Measurements from ENCODE around the gene GBX2.

Gene GBX2

GRCh38 chr2:236168110-236169080 lies at the start of gene GBX2:
GBX2 (minus strand) TSS chr2:236168386; CDS start chr2:236167971, 415 bp downstream.
- DNase-seq (ENCODE audit: low spot score) = no peak

DNA sequence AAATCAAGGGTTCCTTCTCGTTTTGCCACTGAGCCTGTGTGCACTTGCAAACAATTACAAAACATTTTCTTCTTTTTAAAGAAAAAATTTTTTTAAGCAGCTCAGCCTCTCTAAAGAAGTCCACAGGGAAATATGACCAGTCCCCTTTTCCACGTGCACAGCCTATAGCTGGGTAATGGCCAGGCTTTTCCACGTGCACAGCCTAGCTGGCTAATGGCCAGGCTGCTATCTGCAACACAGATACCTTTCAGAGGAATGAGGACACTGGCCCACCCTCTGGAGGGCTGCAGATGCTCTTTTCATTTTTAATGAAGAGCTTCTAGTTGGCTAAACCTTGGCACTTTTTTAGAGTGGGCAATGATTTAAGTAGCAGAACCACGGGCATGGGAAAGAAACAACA lies 49.7 kb upstream of the GBX2 start:
- no peak for DNase-seq (ENCODE audit: low spot score)

DNA sequence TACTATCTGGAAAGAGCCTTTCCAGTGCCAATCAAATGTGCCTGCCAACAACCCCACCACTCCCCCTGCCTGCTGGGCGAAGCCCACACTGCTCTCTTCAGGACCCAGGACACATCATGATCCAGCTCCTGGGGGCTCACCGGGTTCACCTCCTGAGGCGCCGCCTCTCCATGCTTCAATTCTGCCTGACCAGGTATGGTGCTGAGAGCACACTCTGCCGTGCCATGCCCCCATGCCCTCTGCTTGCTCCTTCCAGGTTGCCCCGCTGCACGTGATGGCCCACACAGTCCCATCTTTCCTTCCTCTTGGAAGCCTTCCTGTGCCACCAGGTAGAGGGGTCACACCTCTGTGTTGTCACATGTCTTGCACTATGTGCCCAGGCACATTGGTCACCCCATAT lies 48.5 kb upstream of the GBX2 start:
- DNase-seq (ENCODE audit: low spot score) = no peak

- no peak for DNase-seq (ENCODE audit: low spot score)
These were observed 47.7 kb upstream of the GBX2 start for GRCh38 chr2:236215761-236216333.

- no peak for DNase-seq (ENCODE audit: low spot score)
These were observed 47.0 kb upstream of the GBX2 start for GRCh38 chr2:236215196-236215595.

DNA sequence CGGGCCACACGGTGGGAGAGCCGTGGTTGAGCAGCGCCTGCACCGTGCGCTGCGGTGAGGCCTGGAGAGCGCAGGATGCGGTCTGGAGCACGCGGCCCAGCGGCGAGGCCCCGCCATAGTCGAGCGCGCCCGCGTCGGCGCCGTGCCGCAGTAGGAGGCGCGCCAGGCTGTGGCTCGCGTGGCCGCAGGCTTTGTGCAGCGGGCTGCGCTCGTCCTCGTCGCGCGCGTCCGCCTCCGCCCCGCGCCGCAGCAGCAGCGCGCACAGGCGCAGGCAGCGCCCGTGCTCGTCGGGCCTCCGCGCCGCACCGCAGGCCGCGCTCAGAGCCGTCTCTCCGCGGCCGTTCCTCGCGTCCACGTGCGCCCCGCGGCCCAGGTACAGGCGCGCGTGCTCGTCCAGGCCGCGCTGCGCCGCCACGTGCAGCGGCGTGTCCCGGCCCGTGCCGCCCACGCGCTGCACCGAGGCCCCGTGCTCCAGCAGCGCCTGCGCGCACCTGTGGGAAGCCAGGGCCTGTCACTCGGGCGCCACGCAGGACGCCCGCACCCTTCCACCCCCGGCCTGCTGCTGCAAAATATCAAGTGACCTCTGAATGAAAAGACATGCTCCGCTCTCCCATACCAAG lies 46.3 kb upstream of the GBX2 start:
- no peak for DNase-seq (ENCODE audit: low spot score)

DNA sequence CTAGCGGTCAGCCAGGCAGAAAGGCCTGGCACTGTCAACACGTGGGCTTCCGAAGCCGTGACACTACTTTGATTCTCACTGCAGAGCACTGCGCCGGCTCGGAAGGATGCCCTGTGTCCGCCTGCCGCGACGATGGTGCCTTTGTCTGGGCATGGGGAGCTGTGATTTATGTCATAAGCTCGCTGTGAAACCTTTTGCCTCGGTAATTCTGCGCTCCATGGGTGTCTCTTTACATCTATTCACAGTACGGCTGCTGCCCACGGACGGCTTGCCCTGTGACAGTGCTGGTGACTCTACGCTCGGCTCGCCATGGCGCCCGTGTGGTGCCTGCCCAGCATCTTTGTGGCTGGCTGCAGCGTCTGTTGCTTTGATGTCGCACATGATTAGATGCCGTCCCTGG lies 43.1 kb upstream of the GBX2 start:
- no peak for DNase-seq (ENCODE audit: low spot score)

- DNase-seq (ENCODE audit: low spot score) = no peak
These were observed 42.4 kb upstream of the GBX2 start for GRCh38 chr2:236210536-236210935.

GRCh38 chr2:236209996-236210395 lies 41.8 kb upstream of the GBX2 start:
- DNase-seq (ENCODE audit: low spot score) = no peak

DNA sequence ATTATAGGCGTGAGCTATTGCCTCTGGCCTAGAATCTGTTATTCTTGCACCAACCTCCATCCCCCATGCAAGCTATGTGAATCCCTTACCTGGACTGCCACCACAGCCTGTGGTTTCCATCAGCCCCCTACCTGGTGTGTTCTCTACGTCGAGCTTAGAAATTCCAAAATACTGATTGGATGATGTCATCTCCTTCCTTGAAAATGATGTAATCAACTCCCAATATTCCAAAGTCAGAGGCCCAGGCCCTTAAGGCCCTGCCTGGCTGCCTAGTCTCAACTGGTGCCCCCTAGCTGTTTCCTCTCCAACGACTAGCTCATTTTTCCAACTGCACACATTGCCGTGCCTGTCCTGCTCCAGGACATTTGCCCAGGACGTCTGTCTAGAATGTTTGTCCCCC lies 41.3 kb upstream of the GBX2 start:
- peak; percentile 8 for DNase-seq (ENCODE audit: low spot score)

DNA sequence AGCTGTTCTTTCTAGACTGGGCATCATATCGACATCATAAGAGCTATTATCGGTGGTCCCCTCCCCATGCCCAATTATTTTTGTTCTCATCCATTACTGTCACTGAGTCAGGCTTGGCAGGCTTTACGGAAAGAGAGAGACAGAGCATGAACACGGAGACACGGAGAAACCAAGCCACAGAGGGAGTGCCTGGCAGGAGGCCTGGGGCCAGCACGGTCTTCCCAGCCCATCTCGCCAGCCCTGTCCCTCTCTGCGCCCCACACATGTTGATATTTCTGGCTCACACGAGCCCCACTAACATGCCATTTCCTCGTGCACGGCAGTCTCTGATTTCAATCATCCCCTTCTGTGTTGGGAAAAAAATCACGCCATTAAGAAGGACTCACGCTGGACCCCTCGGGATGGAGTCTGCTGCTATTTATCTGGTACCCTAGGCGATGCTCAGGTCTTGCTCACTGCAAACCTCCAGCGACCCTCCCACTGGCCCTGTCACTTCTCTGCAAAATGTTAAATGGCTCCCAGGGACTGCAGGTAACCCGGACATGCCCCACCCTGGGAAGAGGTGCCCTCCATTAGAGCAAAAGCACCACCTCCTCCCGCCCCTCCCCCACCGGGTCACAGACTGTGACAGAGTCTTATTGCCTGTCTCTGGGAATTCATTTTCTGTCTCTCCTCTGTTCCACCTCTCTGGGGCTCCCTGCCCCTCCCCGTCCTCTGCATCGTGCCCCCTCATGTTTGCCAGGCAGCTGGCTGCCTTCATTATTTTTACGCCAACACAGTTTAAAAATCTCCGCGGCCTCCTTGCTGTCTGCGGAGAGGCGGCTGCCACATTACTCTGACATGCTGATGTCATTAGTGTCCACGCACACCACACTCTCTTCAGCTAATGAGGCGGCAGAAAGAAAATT lies 40.1 kb upstream of the GBX2 start:
- no peak for DNase-seq (ENCODE audit: low spot score)

- no peak for DNase-seq (ENCODE audit: low spot score)
These were observed 39.3 kb upstream of the GBX2 start for GRCh38 chr2:236207472-236207871.

- no peak for DNase-seq (ENCODE audit: low spot score)
These were observed 37.9 kb upstream of the GBX2 start for GRCh38 chr2:236205867-236206645.

GRCh38 chr2:236204953-236205352 lies 36.8 kb upstream of the GBX2 start:
- DNase-seq (ENCODE audit: low spot score) = no peak

DNA sequence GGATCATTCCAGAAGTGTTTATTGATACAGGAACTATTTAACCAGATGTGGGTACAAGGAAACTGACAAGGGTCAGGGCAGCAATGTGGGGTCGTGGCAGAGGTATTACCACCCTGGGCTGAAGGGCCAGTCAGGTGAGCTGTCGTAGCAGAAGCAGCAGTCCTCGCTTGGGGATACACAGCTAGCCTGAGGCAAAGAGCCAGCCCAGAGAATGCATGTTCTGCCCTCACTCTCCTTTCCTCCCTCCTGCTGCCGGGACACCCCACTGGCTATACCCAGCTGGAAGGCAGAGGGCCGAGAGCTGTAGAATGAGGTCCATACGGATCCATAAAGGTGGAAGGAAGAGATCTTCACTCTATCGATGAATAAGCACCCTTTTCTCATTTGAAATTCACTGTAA lies 32.2 kb upstream of the GBX2 start:
- no peak for DNase-seq (ENCODE audit: low spot score)

- no peak for DNase-seq (ENCODE audit: low spot score)
These were observed 28.2 kb upstream of the GBX2 start for GRCh38 chr2:236196366-236196765.

DNA sequence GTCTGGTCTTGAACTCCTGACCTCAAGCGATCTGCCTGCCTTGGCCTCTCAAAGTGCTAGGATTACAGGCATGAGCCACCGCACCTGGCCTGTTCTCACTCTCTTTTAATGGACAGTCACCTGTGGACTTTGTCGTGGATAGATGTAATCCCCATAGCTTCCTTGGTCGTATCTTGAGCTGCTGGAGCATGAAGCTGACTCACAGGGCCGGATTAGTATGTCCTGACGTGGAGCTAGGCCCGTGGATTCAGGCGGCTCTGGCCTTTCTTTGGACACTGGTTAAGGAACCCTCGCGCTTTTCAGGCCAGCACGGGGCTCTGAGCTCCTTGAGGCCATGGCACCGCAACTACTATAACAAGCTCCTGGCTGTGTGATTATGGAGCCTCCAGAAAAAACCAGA lies 27.5 kb upstream of the GBX2 start:
- peak; percentile 19 for DNase-seq (ENCODE audit: low spot score)

DNA sequence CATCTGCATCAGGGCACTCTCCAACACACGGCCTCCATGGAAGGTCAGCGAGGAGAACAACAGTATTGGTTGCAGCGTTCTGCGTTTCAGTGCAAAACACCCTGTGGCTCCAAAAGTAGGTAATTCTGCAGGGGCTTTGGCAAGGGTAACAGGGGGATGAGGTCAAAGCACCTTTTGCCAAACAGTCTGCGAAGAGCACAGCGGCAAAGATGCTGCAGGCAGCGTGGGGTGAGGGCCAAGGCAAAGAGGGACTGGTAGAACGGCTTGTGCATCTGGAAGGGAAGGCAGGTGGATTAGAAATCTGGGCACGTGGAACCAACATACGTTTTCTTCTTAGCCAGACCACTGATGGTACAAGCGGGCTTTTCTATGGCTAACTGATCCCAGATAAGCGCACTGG lies 26.6 kb upstream of the GBX2 start:
- DNase-seq (ENCODE audit: low spot score) = no peak

DNA sequence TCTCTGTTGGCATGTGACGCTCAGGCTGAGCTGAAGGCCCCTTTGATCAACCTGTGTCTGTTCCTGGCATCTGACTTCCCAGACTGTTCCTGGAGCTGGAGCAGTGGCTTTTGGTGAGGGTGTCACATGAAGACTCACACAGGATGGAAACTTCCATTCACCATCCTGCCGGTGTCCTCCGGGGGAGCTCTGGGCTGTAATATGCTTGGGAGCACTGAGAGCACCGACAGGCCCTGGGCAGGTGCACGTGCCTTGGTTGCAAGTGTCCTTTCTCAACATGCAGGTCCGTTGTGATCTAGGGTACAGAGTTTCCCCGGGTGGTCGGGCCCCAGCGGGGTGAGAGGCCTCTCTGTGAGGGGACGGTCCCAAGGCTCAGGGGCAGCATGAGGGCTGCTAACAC lies 24.8 kb upstream of the GBX2 start:
- DNase-seq (ENCODE audit: low spot score) = no peak

GRCh38 chr2:236190674-236191073 lies 22.5 kb upstream of the GBX2 start:
- DNase-seq (ENCODE audit: low spot score) = no peak

DNA sequence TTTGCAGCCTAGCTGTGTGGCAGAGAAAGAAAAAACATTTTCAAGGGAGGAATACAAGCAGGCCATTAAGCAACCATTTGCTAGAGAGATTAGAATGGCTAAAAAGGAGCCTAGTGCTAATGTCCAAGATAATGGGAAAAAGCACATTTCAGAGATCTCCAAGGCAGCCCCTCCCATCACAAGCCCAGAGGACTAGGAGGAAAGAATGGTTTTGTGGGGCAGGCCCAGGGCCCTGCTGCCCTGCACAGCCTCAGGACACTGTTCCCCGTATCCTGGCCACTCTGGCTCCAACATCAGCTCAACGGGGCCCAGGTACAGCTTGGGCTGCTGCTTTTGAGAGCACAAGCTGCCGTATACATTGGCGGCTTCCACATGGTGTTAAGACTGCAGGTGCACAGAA lies 16.5 kb upstream of the GBX2 start:
- DNase-seq (ENCODE audit: low spot score) = no peak
